Kidney glomerular epithelial cell (primary cell): Measurements from ENCODE around the gene PARM1.
"Not testable (repeated sequence)": the region's sequence is repeated elsewhere in the genome, so short reads cannot be mapped to it uniquely, and the experiment has no call there.

Experiments
- DNase-seq: peaks from one replicate; lab custom pipeline; 2025; lab: John Stamatoyannopoulos, UW

The PARM1 gene

DNA sequence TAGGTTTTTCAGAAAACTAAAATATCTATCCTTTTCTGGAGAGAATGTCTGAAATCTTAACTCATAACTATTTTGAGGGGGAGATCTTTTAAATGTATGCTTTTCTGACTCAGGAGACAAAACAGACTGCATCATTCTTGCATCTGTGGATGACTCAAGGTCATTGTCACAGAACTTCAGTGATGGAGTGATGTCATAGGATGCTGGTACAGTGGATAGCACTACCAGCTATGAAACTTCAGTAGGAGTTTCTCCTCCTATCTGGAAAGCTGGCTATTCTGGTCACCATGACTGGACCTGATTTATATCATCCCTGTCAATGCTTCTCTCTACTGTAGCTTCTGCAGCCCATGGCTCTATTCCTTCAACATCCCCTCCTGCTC lies 50.3 kb downstream of the PARM1 start:
- DNase-seq, result no peak

DNA sequence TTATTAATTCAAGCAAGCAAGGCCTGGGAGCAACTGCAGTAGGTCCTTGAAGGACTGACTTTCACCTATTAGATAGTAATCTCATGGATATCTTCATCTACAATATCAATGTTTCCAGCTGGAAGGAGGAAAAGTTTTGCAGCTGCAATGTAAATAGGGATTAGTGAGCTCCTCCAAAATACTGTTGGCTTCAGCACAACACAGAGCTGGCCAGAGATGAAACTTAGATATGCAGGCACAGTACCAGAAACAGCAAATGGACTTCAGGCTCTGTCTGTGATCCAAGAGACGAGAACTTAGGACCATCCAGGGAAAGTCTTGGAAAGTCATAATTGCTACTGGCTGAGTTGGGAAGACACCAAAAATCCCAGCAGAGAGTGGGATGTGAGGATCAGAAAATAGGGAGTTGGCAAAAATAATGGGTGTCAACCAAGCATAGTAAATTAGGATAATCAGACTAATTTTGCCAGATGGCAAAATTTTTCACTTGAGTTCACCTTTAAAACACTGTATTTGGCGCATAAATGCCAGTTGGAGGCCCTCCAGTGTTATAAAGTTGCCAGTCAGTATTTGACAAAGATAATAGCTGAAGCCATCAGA lies 57.5 kb downstream of the PARM1 start:
- DNase-seq, result no peak

DNA sequence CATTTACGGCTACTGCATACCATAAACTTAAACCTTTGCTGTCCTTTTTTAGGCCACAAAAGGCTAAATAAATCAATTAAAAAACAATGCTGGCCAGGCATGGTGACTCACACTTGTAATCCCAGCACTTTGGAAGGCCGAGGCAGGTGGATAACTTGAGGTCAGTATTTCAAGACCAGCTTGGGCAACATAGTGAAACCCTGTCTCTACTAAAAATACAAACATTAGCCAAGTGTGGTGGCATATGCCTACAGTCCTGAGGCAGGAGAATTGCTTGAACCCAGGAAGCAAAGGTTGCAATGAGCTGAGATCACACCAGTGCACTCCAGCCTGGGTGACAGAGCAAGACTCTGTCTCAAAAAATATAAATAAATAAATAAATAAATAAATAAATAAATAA lies 61.5 kb downstream of the PARM1 start:
- DNase-seq, result not testable (repeated sequence)

DNA sequence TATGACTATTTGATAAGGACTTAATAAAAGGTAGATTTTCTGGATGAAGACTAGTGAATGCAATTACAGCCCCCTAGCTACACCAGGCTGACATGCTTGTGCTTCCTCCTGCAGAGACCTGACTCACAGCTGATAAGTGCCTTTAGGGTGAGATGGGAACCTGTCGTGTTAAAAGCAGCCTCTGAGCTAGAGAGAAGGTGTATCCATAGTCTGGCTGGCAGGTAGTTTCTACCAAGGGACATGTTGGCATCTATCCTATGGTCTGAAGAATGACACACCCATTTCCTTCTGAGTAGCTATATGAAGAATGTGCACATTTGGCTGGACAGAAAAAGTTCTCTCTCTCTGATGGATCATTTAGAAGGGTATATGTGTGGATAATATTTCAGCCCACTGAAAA lies 64.1 kb downstream of the PARM1 start:
- no peak for DNase-seq

DNA sequence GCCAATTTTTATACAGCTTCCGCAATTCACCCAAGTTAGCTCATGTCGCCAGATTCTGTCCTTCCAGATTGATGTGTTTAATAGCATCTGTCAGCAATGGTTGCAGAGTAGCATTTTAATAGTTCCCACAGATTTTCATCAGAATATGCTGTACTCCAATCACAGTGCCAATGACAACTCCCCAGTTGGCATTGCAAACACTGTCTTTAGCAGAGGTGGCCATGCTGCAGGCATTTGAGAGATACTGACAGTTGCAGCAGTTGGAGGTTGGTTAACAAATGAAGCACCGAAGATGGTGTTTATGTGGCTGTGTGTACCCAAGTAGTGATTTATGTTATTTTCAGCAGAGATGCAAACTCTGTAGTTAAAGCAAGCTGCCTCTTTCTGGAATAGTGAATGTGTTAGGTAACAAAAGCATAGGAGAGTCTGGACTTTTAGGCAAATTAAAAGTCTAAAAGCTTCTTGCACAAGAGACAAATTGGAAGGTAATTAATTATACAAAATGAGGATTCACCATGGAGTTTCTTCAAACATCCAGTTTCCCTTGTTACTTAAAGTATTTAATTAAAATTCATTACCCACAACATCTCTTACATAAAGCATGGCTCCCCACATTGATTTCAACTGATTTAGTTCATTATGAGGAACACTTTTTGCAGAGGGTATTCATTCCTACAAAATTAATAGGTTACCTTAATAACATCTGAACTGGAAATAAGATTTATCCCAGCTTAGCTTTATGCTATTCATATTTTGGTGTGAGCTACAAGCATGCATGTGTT lies 65.2 kb downstream of the PARM1 start:
- no peak for DNase-seq

DNA sequence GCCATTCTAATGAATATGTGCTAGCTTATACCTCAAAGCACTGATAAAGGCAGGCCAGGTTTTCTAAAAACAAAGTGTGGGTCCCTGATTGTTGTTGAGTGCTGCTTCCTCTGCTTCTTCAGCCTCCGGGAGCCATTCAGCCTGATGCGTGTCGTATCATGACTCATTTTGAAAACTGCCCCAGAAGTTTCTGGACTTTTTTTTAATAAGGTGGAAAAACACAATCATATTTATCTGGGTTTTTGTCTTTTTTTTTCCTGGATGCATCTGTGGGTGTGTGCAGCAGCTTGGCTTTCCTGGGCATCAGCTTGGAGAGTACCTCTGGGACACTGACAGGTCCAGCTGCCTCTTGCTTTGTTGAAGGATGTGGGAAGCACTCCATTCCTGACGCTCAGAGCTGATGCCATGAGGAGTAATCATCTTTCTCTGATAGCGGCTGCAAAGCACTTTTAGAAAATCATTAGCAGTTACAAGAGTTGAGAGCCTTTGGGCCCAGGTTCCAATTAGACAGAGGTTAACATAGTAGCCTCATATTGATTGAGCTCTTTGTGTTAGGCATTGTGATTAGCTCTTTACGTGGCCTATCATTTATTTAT lies 66.9 kb downstream of the PARM1 start:
- no peak for DNase-seq

DNA sequence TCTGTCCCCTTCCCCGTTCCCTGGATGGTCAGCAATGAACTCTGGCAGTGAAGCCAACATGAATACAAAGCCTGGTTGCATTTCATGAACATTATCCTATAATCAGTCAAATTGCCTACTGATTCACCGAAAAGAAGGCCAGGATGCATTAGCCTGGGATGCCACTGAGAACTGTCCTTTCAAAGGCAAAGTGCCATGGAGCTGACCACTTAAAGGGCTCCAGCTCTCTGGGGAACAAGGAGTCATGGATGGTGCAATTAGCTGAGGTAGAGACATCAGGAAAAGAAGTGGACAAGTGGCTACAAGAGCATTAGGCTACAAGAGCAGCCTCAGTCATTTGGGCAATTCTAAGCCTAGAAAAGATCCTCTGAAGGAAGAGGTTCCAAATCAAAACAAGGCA lies 69.0 kb downstream of the PARM1 start:
- no peak for DNase-seq

DNA sequence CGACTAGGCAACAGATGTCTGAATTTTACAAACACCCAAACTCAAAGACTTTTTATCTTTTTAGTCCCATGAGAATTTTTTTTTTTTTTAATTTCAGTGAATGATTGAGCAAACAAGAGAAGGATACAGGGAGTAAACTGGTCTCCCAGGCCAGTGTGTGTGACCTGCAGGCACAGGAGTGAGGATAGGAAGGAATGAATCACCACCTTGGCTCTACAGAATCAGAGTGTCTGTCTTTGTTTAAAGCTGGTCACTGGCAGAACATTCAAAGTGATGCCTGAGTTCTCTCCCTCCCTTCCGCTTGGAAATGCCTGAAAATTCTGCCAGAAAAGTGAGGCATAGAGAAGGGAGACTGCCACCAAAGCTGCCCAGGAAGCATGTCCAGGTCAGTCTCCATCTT lies 69.5 kb downstream of the PARM1 start:
- no peak for DNase-seq

DNA sequence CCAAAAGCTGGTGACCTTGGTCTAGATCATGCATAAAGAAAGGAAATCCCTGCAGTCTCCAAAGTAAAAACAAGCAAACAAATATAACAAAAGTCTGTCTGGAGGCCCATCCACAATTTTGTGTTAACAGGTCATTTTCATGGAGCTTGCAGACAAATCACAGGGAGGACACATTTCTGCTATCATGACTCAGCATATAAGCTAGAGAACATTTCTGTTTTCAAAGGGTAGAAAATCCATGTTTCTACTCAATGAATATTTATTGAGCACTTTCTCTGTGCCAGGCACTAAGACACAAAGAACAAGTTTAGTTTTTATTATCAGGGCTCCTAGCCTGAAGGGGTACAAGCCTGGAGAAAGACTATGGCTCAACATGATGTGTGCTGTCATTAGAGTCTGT lies 71.1 kb downstream of the PARM1 start:
- no peak for DNase-seq

DNA sequence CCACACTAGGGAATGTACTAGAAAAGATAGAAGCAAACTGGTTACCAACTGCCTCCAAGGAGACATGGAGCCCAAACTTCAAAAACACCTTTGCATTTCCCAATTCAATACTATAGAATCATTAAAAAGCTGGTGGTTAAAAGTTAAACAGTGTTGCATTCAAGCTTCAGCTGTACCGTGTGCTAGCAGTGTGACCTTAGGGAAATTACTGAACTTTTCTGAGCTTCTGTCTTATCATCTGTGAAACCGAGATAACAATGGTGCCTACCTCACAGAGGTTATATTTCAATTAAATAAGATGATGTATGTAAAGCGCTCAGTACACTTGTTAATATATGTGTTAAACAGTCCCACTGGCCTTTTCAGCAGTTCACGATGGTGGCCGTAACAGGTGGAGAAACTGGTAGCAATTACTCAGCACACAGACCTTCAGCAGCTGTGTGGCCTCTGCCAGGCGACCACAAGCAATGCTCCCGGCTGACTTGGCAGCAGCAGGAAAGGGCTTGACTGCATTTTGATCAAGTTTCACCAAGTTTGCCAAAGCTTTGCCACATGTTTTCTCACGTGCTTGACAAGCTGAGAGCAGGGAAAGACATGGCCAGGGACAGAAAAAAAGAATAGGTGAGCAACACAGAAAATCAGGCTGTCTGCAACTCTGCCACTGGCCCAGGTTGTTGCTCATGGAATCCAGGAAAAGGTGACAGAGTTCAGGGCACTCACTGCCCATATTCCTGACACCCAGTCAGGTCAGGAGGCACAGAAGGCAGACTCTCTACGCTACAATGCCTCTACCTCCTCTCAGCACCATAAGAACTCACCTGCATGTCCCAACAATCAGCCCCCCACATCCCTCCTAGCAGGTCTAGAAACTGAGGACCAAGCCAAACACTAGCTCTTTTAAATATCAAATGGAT lies 72.1 kb downstream of the PARM1 start:
- no peak for DNase-seq

DNA sequence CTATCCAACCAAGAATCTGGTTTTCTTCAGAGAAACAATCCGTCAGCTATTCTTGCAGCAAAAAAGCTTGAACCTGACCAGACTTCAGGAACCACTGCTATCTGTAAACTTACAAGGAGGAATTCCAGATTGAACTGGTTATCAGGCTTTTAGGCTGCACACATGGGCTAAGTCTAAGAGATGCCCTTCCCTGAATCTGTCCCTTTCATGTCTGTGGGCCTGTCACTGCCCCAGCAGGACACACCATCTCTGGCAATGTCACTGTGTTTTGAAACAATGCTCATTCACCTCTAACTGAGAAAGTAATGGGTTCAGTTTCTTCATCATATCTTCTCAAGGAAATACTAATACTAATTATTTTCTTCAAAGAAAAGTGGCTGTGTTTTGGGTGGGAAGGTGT lies 72.8 kb downstream of the PARM1 start:
- no peak for DNase-seq

DNA sequence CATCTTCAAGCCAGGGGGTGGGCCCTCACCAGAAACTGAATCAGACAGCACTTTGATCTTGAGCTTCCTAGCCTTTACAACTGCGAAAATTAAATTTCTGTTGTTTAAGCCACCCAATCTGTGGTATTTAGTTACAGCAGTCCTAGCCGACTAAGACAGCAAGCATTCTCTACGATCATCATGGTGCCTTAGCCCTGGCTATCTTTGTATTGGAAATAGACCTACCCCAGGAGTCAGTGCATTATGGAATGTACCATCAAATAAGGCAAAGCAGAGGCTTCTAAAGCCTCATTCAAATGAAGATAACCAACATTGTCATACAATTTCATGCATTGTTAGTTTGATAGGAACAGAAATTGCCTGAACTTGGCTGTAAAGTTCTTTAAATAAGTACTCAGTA lies 75.0 kb downstream of the PARM1 start:
- DNase-seq, result no peak

DNA sequence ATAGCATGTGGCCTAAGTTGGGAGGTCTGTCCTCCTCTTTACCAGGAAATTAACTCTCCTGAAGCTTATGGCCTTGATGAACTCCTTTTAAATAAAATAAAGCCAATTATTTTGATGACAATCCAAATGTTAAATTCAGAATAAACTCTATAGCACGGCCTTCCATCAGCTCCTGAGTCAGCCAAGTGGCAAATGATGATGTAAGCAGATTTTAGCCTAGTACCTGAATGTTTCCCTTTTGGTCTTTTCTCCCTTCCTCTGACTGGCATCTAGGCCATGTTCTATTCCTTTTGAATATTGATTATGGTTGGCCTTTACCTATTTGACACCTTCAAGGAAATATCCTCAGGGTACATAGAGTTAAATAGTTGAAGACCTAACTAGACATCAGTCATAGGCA lies 76.2 kb downstream of the PARM1 start:
- DNase-seq, result no peak

DNA sequence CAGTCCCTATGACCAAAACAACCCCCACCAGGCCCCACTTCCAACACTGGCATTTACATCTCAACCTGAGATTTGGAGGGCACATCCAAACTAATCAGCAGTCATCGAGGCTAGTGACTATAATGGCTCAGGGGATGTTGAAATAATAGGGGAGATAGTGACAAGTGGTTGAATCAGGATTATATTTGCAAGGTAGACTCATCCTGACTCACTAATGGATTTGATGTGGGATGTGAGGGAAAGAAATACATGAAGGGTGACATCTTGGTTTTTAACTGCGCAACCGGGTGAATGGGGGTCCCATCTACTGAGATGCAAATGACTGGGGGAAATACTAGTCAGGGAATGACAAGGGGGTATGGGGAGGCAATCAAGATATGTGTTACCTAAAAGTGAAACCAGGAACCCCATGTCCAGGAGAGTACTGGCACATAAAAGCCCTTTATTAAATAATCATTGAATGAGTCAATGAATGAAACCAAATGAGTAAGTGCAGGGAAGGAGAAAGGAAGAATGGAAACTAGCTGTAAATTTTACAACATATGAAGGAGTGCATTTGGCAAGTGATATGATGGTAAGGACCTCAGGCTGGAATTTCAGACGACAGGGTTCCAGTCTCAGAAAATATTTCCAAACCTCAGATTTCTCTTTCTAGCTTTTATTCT lies 78.3 kb downstream of the PARM1 start:
- no peak for DNase-seq

DNA sequence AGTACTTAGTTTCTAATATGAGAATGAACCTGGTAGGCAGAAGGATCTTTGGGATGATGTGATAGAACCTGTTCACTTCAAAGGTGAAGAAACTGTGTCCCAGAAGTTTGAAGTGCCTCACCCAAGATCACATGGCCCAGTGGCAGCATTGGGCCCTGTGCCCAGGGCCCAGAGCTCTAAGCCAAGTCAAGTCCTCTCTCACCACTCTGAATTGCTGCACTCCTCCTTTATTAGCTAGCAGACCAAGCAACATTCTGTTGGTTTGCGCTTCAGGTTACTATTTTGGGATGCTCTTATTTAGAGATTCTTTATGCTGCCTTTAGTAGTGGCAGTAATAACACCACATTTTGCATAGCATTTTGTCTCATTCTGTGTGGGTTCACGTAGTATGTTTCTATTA lies 82.7 kb downstream of the PARM1 start:
- DNase-seq, result no peak

DNA sequence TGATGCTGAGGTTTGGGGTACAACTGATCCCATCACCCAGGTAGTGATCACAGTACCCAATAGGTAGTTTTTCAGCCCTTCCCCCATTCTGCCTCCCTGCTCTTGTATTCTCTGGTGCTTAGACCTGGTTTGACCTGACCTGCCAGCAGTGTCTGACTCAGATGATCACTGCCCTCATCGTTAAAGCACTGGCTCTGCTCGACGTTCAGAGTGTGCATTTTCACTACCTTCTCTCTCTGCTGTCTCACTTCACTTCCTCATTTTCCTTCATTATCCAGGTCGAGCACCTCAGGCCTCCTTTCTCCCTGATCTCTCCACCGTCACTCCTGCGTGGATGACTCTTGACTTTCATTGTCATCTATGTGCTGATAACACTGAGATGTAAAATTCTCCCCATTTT lies 83.6 kb downstream of the PARM1 start:
- DNase-seq, result no peak

DNA sequence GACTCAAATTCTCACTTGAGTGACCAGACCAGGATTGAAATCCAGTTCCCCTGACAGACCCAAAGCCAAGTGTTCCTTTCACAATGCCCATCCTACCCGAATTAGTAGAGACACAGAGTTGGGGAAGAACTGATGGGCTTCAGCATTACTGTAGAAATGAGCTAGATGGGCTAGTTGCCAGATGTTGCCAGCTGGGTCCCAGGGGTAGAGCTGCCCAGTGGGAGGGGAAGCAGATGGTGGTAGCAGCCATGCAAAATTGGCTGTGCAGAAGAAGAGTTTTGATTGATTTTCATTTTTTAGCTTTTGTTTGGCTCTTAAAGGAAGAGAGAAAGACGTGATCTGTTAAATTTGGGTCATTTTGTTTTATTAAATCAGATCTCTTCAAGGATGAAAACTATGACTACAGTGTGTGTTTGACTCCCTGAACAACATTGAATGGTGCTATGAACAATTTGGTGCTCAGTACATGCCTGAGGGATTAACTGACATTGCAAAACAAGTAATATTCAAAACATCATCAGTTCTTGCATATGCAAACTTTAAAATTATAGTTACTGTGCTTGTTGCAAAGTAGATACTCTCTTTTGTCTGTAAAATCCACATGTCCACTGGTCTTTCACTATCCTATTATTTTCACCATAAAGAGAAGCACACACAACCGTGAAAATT lies 86.0 kb downstream of the PARM1 start:
- no peak for DNase-seq

DNA sequence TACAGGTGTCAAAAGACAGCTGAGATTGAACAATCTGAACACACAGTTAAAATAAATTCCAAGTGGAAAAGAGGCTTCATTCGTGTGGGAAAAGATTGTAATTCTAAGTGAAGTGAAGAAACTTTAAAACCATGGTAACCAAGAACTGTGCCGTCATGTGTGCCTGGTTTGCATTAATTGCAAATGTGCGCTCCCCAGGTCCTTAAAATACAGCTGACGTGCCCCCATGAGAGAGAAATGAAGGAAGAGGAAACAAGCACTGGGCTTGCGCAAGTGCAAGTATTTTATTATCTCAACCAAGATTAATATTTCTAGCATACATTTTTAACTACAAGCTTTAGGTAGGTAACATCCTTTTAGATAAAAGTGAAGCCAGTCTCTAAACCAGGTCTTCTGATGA lies 92.5 kb downstream of the PARM1 start:
- no peak for DNase-seq

DNA sequence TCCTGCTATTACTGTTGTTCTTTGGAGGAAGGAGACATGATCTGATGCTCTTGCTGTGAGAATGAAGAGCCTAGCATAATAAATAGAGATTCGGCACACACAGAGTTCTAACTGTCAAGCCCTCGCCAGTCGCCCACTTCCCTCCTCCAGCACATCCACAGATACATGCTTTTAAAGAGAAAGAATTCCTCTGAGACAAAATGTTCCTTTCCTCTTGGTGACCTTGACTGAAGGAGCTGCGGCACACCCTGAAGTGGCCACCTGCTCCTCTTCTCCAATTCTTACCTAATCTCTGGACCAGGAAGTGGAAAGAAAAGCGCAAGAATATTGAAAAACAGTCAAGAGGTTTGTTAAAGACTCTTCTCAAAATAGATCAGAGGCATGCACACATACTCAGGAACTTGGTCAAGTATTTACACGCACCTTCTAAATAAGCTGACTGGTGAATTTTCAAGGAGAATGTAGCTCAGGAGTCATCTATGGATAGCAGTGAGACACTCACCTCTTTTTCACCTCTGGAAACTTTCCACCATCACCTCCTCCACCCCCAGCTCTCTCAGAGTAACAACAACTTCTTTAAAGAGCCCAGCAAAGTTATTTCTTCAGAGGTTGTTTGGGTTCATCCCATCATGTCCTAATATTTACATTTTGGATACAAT lies 95.4 kb downstream of the PARM1 start:
- no peak for DNase-seq

DNA sequence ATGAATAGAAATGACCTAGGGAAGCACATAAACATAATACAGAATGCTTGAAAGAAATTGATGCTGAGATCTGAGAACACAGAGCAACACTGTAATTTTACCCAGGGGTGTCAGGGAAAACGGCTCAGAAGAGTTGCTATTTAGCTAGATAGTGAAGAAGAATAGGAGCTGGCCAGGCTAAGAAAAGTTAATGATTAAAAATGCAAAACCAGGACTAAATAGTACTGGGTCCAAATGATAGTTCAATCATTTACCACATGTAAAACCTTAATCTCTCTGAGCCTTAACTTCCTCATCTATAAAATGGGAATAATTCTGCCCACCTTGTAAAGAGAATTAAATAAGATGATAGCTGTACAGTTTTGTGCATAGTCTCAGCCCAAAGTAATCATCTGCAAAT lies 97.1 kb downstream of the PARM1 start:
- DNase-seq, result no peak

DNA sequence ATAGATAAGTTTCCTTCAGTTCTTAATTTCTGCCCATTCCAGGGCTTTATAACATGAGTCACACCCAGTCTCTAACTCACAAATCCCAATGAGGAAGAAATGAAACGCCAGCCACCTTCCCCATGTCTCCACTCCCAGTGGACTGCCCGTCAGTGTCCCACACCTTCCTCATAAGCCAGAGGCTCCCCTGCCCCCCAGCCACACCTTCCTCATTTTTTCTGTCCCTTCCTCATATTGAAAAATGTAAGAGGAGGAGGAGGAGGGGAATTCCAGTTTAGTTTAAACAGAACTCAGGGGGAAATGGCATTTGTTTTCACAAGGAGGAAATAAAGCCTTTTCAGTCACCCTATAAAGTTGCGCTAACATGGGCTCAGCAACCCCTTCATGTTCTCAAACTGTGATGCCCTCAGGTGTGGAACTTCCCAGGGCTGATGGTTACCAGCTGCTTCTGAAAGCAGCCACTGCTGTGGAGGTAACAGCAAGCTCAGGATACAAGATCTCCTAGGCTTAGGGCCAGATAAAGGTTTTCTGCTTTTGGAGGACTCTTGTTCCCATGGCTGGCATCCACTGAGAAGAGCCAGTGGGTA lies 97.8 kb downstream of the PARM1 start:
- DNase-seq, result no peak
